Nephron (organoid): ENCODE data around the gene TMEM203.
A peak's percentile ranks its signal among the peaks of the same experiment; 100 is the strongest.

Experiments
- H3K27ac Mint-ChIP-seq, 3 experiments: 2 replicates each; pipeline ENCODE4 v1.8.0; 2020; ENCODE audit warnings: mixed read lengths in 3 of 3, mild to moderate bottlenecking in 2 of 3, moderate library complexity in 1 of 3
- H3K27me3 Mint-ChIP-seq: 2 replicates; pipeline ENCODE4 v1.8.0; 2021; ENCODE audit warnings: low read depth, mild to moderate bottlenecking, moderate library complexity, mixed read lengths
- H3K36me3 Mint-ChIP-seq: 2 replicates; pipeline ENCODE4 v1.8.0; 2020; ENCODE audit warnings: low read depth, mixed read lengths
- H3K4me1 Mint-ChIP-seq: 2 replicates; pipeline ENCODE4 v1.8.0; 2020; ENCODE audit warnings: mixed read lengths
- H3K4me3 Mint-ChIP-seq, 3 experiments: 2 replicates each; pipeline ENCODE4 v1.8.0; 2020; ENCODE audit warnings: mild to moderate bottlenecking in 3 of 3, mixed read lengths in 3 of 3, moderate library complexity in 2 of 3
- H3K9me3 Mint-ChIP-seq: 2 replicates; pipeline ENCODE4 v1.8.0; 2020; ENCODE audit warnings: mixed read lengths
- TF ChIP-seq, protein P1 (sequence below), 3 experiments: fragments of 200-600 bp; sonication (generic); IDR thresholded peaks; one replicate each; pipeline ENCODE4 v1.5.0; 2021; ENCODE audit warnings: antibody characterized with exemption in 3 of 3; ENCODE audit not compliant: unreplicated experiment in 3 of 3

The TMEM203 gene

DNA sequence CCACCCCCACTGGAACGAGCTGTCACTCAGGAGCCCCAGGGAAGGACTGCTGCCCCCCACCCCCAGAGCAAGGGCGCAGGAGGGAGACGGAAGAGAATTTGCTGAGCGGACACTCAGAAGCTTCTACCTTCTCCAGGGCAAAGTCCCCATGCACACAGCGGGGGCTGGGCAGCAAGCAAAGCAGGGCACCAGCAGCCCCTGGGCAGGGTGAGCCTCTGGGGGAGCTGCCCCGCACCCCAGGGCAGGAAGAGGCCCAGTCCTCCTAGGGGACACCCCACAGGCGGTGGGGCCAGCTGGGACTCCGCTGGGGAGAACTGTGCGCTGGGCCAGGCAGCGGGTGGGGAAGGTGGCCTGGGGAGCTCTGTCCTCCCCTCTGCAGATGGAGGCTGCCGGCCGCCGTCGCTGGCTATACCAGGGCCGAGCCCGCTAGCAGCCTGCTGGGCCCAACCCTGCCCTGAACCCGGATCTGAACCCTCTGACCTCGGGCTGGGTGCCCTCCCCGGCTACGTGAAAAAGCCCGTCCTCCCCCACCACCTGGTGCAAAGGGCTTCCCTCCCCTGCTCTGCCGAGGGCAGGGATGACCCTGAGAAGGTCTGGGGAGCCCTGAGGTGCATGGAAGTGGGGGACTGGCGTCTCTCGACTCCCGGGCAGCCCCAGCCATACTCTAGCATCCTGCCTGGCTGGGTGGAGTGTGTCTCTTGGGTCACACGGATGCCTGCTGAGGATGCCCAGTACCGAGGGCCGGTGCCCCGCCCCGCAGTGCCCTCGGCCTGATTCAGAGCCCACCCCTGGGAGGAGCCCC lies 24.7 kb upstream of the TMEM203 start:
- Mint-ChIP-seq H3K27ac (peak overlapping the region in 2 of 3 experiments; percentile 72 to 73), H3K9me3 (no peaks in the 10 kb centered on the region), H3K27me3 (peaks cover 7% of the 10 kb centered on the region), H3K4me1 (peaks cover 9% of the 10 kb centered on the region), H3K36me3 (no peaks in the 10 kb centered on the region), H3K4me3 (no peak overlapping the region)
- TF ChIP-seq, protein P1, sequence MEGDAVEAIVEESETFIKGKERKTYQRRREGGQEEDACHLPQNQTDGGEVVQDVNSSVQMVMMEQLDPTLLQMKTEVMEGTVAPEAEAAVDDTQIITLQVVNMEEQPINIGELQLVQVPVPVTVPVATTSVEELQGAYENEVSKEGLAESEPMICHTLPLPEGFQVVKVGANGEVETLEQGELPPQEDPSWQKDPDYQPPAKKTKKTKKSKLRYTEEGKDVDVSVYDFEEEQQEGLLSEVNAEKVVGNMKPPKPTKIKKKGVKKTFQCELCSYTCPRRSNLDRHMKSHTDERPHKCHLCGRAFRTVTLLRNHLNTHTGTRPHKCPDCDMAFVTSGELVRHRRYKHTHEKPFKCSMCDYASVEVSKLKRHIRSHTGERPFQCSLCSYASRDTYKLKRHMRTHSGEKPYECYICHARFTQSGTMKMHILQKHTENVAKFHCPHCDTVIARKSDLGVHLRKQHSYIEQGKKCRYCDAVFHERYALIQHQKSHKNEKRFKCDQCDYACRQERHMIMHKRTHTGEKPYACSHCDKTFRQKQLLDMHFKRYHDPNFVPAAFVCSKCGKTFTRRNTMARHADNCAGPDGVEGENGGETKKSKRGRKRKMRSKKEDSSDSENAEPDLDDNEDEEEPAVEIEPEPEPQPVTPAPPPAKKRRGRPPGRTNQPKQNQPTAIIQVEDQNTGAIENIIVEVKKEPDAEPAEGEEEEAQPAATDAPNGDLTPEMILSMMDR (IDR thresholded peaks at IDR 0.05; ENCODE audit: unreplicated experiment in 3 of 3), result no peak

DNA sequence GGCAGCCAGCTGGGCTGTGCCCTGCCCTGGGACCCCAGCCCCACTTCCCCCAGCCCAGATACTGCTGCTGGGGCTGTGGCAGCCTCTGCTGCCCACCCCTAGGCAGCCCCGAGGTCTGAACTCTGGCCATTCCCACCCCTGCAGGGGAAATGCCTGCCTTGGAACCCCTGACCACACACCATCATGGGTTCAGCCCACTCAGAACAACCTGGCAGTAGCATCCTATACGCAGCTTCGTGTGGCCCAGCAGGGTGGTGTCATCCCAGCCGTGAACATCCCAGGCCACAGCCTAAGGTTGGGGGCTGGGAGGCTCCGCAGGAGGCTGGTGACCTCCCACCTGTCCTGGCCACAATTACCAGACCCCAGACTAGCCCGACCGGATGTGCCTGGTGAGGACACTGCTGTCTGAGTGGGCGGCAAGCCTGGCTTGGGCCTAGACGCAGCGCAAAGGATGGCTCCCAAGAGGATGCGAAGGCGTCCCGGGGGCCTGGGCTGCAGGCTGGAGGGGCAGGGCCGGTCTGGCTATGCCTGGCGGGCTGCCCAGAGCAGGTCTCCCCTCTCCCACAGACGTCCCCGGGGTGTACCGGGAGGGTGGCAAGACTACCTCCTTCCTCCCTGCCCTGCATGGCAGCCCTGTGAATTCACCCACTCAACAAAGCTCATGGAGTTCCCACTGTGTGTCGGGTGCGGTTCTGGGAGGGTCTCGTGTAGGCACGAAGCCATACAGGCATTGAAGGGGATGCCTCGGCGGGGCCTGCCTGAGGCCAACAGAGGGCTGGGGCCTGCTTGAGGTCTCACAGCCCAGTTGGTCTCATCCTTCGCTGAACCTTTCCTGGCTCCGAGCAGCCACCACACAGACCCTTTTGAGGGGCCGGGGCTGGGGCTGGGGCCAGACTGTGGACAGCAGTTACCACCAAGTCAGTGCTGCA lies 23.8 kb upstream of the TMEM203 start:
- Mint-ChIP-seq H3K4me3 (no peak overlapping the region), H3K4me1 (peaks cover 5% of the 10 kb centered on the region), H3K27ac (peak overlapping the region in 2 of 3 experiments; percentile 72 to 73), H3K36me3 (no peaks in the 10 kb centered on the region), H3K9me3 (no peaks in the 10 kb centered on the region), H3K27me3 (peaks cover 4% of the 10 kb centered on the region)
- TF ChIP-seq, protein P1 (IDR thresholded peaks at IDR 0.05; ENCODE audit: unreplicated experiment in 3 of 3), result no peak

GRCh38 chr9:137228506-137228967 lies 23.1 kb upstream of the TMEM203 start:
- TF ChIP-seq, protein P1 (IDR thresholded peaks at IDR 0.05; ENCODE audit: unreplicated experiment in 3 of 3), result no peak
- H3K36me3 Mint-ChIP-seq, result no peaks in the 10 kb centered on the region

GRCh38 chr9:137227853-137228505 lies 22.5 kb upstream of the TMEM203 start:
- Mint-ChIP-seq H3K9me3 (no peaks in the 10 kb centered on the region), H3K4me1 (peaks cover 5% of the 10 kb centered on the region), H3K4me3 (peak overlapping the region; percentile 24 to 59 (median 44)), H3K27me3 (peaks cover 4% of the 10 kb centered on the region), H3K27ac (peak overlapping the region; percentile 41 to 65 (median 46)), H3K36me3 (no peaks in the 10 kb centered on the region)
- TF ChIP-seq, protein P1 (IDR thresholded peaks at IDR 0.05; ENCODE audit: unreplicated experiment in 3 of 3), result no peak

More at GRCh38 chr9:137228506-137228967, 23.1 kb upstream of the TMEM203 start:
- Mint-ChIP-seq H3K9me3 (no peaks in the 10 kb centered on the region), H3K4me1 (peaks cover 5% of the 10 kb centered on the region), H3K4me3 (no peak overlapping the region), H3K27me3 (peaks cover 4% of the 10 kb centered on the region), H3K27ac (no peak overlapping the region)

GRCh38 chr9:137227054-137227852 lies 21.8 kb upstream of the TMEM203 start, which contains the start of gene RNF224:
TSS of gene RNF224 (plus strand) at chr9:137227502. CDS start at chr9:137228336, 834 bp downstream.
- TF ChIP-seq, protein P1 (IDR thresholded peaks at IDR 0.05; ENCODE audit: unreplicated experiment in 3 of 3), result peak; percentile 85 to 89 (median 85)
- peaks cover 5% of the 10 kb centered on the region for H3K4me1 Mint-ChIP-seq
- H3K27ac Mint-ChIP-seq, result peak within 1 kb of the TSS; percentile 41 to 65 (median 46)
- peak within 1 kb of the TSS; percentile 24 to 59 (median 44) for H3K4me3 Mint-ChIP-seq
- peaks cover 4% of the 10 kb centered on the region for H3K27me3 Mint-ChIP-seq
- no peaks in the 10 kb centered on the region for H3K9me3 Mint-ChIP-seq
- no peaks in the 10 kb centered on the region for H3K36me3 Mint-ChIP-seq
